HEK293 (cell line): ENCODE measurements around the gene UBALD2.
"Not testable (repeated sequence)": the region's sequence is repeated elsewhere in the genome, so short reads cannot be mapped to it uniquely, and the experiment has no call there.

Source experiments
- CTCF ChIA-PET: fragments of 350-600 bp; formaldehyde crosslinking; extraction: SDS; loops from one replicate; lab custom pipeline; 2021; ENCODE audit warnings: antibody characterized with exemption; lab: Yijun Ruan, JAX
- POLR2A ChIA-PET: fragments of 300-600 bp; formaldehyde crosslinking; extraction: SDS; loops from one replicate; lab custom pipeline; 2020; ENCODE audit warnings: antibody characterized with exemption, inconsistent platforms; lab: Yijun Ruan, JAX
- H3K27ac ChIP-seq: fragments of 200-500 bp; sonication (Bioruptor generic); 2 replicates; pipeline ENCODE4 v1.5.1; 2014; ENCODE audit warnings: low read depth, low read length, control low read depth, inconsistent platforms; ENCODE audit errors: extremely low read depth
- H3K36me3 ChIP-seq, 2 experiments: fragments of 200-500 bp in 1 of 2; sonication (Bioruptor generic) in 1 of 2; 1 replicate in 1 of 2; 2 replicates in 1 of 2; pipeline ENCODE4 v1.5.1; 2014 to 2017; ENCODE audit warnings: inconsistent platforms in 2 of 2, low read length in 2 of 2; ENCODE audit not compliant: control insufficient read depth in 2 of 2, insufficient read depth in 1 of 2
- H3K4me1 ChIP-seq: fragments of 200-500 bp; sonication (Bioruptor generic); 2 replicates; pipeline ENCODE4 v1.5.1; 2014; ENCODE audit warnings: mild to moderate bottlenecking, low read length, inconsistent platforms; ENCODE audit not compliant: control insufficient read depth, insufficient read depth
- H3K4me3 ChIP-seq: 2 replicates; pipeline ENCODE4 v1.5.1; 2011; ENCODE audit warnings: low read depth, mild to moderate bottlenecking, control low read depth, low read length, moderate library complexity
- H3K9me3 ChIP-seq: fragments of 200-500 bp; sonication (Bioruptor generic); 2 replicates; pipeline ENCODE4 v1.5.1; 2014; ENCODE audit warnings: low read depth, low read length, inconsistent platforms; ENCODE audit not compliant: control insufficient read depth, insufficient read depth
- OSR2 ChIP-seq: fragments of 450-650 bp; formaldehyde crosslinking; IDR thresholded peaks from 2 replicates; pipeline ENCODE4 v1.5.1; 2016; ENCODE audit warnings: missing biosample characterization, missing genetic modification characterization
- ZIC2 ChIP-seq: fragments of 450-650 bp; formaldehyde crosslinking; IDR thresholded peaks from 2 replicates; pipeline ENCODE4 v1.5.1; 2016; ENCODE audit warnings: missing biosample characterization, missing genetic modification characterization
- ZNF112 ChIP-seq: fragments of 450-650 bp; formaldehyde crosslinking; IDR thresholded peaks from 2 replicates; pipeline ENCODE4 v1.5.0; 2017; ENCODE audit warnings: missing biosample characterization, missing genetic modification characterization
- ZNF121 ChIP-seq: fragments of 450-650 bp; formaldehyde crosslinking; IDR thresholded peaks from 2 replicates; pipeline ENCODE4 v1.5.1; 2016; ENCODE audit warnings: missing biosample characterization, missing genetic modification characterization
- ZNF184 ChIP-seq: fragments of 450-650 bp; IDR thresholded peaks from 2 replicates; pipeline ENCODE4 v1.5.1; 2018; ENCODE audit warnings: missing biosample characterization, mild to moderate bottlenecking, missing genetic modification characterization
- ZNF223 ChIP-seq: fragments of 450-650 bp; formaldehyde crosslinking; IDR thresholded peaks from 2 replicates; pipeline ENCODE4 v1.5.1; 2016; ENCODE audit warnings: missing biosample characterization, missing genetic modification characterization
- ZNF302 ChIP-seq: fragments of 450-650 bp; formaldehyde crosslinking; IDR thresholded peaks from 2 replicates; pipeline ENCODE4 v1.5.1; 2016; ENCODE audit warnings: missing biosample characterization, missing genetic modification characterization, low read depth
- ZNF311 ChIP-seq: fragments of 450-650 bp; formaldehyde crosslinking; IDR thresholded peaks from 2 replicates; pipeline ENCODE4 v1.5.1; 2017; ENCODE audit warnings: missing biosample characterization, missing genetic modification characterization, borderline replicate concordance
- ZNF350 ChIP-seq: fragments of 450-650 bp; formaldehyde crosslinking; IDR thresholded peaks from 2 replicates; pipeline ENCODE4 v1.5.0; 2017; ENCODE audit warnings: missing biosample characterization, mild to moderate bottlenecking, missing genetic modification characterization
- ZNF366 ChIP-seq: fragments of 450-650 bp; formaldehyde crosslinking; conservative IDR thresholded peaks from 2 replicates; pipeline ENCODE4 v1.5.1; 2016; ENCODE audit warnings: missing biosample characterization, missing genetic modification characterization
- ZNF391 ChIP-seq: fragments of 450-650 bp; formaldehyde crosslinking; IDR thresholded peaks from 2 replicates; pipeline ENCODE4 v1.5.1; 2016; ENCODE audit warnings: low read depth, missing biosample characterization, missing genetic modification characterization, borderline replicate concordance
- ZNF394 ChIP-seq: fragments of 450-650 bp; formaldehyde crosslinking; IDR thresholded peaks from 2 replicates; pipeline ENCODE4 v1.5.1; 2016; ENCODE audit warnings: missing biosample characterization, missing genetic modification characterization, mild to moderate bottlenecking, moderate library complexity, borderline replicate concordance
- ZNF423 ChIP-seq: fragments of 450-650 bp; formaldehyde crosslinking; IDR thresholded peaks from 2 replicates; pipeline ENCODE4 v1.5.1; 2016; ENCODE audit warnings: missing biosample characterization, missing genetic modification characterization
- ZNF510 ChIP-seq: fragments of 450-650 bp; formaldehyde crosslinking; IDR thresholded peaks from 2 replicates; pipeline ENCODE4 v1.5.1; 2018; ENCODE audit warnings: mild to moderate bottlenecking, missing genetic modification characterization, missing biosample characterization; ENCODE audit not compliant: insufficient replicate concordance
- ZNF585B ChIP-seq: fragments of 450-650 bp; formaldehyde crosslinking; IDR thresholded peaks from 2 replicates; pipeline ENCODE4 v1.5.1; 2016; ENCODE audit warnings: missing biosample characterization, missing genetic modification characterization
- ZNF629 ChIP-seq: fragments of 450-650 bp; formaldehyde crosslinking; IDR thresholded peaks from 2 replicates; pipeline ENCODE4 v1.5.1; 2017; ENCODE audit warnings: missing biosample characterization, missing genetic modification characterization
- ZNF658 ChIP-seq: fragments of 450-650 bp; formaldehyde crosslinking; IDR thresholded peaks from 2 replicates; pipeline ENCODE4; 2016; ENCODE audit warnings: missing biosample characterization, missing genetic modification characterization
- ZNF701 ChIP-seq: fragments of 450-650 bp; formaldehyde crosslinking; IDR thresholded peaks from 2 replicates; pipeline ENCODE4 v1.5.1; 2016; ENCODE audit warnings: missing biosample characterization, missing genetic modification characterization
- ZNF785 ChIP-seq: fragments of 450-650 bp; formaldehyde crosslinking; IDR thresholded peaks from 2 replicates; pipeline ENCODE4 v1.5.1; 2016; ENCODE audit warnings: missing biosample characterization, missing genetic modification characterization
- TF ChIP-seq, protein P1 (sequence below): fragments of 450-650 bp; formaldehyde crosslinking; IDR thresholded peaks from 2 replicates; pipeline ENCODE4 v1.5.1; 2016; ENCODE audit warnings: missing biosample characterization, missing genetic modification characterization
- TF ChIP-seq, protein P2 (sequence below): fragments of 450-650 bp; formaldehyde crosslinking; IDR thresholded peaks from 2 replicates; pipeline ENCODE4 v1.5.1; 2017; ENCODE audit warnings: missing biosample characterization, missing genetic modification characterization
- TF ChIP-seq, protein P3 (sequence below): fragments of 450-650 bp; formaldehyde crosslinking; IDR thresholded peaks from 2 replicates; pipeline ENCODE4 v1.5.1; 2017; ENCODE audit warnings: missing biosample characterization, missing genetic modification characterization
- TF ChIP-seq, protein P4 (sequence below): fragments of 450-650 bp; formaldehyde crosslinking; IDR thresholded peaks from 2 replicates; pipeline ENCODE4 v1.5.1; 2016; ENCODE audit warnings: missing biosample characterization, missing genetic modification characterization

Gene UBALD2

DNA sequence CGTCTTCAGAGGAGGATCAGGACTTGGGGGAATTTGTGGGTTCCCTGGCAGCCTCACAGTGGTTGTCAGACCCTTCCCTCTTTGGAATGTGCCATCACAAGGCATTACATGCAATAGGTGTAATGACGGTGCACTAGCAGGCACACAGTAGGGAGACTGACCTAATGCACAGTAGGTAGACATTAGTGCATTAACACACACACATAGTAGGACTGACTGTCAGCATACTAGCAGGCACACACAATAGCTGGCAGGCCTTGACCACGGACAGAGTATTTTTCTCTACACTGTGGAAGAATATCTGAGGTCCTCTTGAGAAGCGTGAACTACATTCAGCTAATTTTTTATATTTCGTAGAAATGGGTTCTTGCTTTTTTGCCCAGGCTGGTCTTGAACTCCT, 10.9 kb upstream of the UBALD2 start (continued):
- TF ChIP-seq, protein P1, sequence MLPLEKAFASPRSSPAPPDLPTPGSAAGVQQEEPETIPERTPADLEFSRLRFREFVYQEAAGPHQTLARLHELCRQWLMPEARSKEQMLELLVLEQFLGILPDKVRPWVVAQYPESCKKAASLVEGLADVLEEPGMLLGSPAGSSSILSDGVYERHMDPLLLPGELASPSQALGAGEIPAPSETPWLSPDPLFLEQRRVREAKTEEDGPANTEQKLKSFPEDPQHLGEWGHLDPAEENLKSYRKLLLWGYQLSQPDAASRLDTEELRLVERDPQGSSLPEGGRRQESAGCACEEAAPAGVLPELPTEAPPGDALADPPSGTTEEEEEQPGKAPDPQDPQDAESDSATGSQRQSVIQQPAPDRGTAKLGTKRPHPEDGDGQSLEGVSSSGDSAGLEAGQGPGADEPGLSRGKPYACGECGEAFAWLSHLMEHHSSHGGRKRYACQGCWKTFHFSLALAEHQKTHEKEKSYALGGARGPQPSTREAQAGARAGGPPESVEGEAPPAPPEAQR (tag by site-specific recombination), result no peak
- TF ChIP-seq ZNF350 (tag by site-specific recombination), result no peak
- no peak for TF ChIP-seq ZNF366 (tag by site-specific recombination)
- TF ChIP-seq, all 188 proteins: peak for 0

DNA sequence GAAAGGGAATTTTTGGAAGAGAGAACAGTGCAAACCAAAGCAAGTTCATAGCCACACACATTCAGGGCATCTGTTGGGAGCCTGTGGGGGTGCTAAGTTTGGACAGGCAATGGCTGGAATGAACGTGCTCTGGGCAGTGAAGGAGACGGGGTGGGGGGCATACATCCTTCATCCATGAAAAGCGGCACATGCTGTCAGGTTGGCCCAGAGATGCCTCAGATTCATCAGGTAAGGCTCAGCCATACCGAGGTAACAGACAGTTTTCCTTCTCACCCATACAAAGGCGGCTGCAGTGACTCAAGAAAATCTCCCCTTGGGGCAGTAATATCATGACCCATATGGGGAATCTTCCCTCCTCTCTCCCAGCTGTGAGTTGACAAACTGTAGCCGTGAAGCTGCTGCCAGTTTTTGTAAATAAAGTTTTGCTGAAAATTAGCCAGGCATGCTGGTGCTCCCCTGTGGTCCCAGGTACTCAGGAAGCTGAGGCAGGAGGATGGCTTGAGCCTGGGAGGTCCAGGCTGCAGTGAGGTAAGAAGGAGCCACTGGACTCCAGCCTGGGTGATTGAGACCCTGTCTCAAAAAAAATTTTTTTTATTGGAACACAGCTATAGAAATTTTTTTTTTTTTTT, 9.2 kb upstream of the UBALD2 start:
- no peaks in the 10 kb centered on the region for H3K36me3 ChIP-seq
- H3K9me3 ChIP-seq, result no peaks in the 10 kb centered on the region
- TF ChIP-seq OSR2 (tag by site-specific recombination) (no peak), ZNF658 (no peak), ZNF701 (tag by site-specific recombination) (no peak), ZNF302 (tag by site-specific recombination) (no peak), ZNF629 (tag by site-specific recombination) (no peak), ZNF311 (no peak), ZNF184 (tag by site-specific recombination) (no peak), ZNF585B (tag by site-specific recombination) (no peak), ZNF391 (tag by site-specific recombination) (no peak), ZNF121 (no peak)
- TF ChIP-seq, protein P2, sequence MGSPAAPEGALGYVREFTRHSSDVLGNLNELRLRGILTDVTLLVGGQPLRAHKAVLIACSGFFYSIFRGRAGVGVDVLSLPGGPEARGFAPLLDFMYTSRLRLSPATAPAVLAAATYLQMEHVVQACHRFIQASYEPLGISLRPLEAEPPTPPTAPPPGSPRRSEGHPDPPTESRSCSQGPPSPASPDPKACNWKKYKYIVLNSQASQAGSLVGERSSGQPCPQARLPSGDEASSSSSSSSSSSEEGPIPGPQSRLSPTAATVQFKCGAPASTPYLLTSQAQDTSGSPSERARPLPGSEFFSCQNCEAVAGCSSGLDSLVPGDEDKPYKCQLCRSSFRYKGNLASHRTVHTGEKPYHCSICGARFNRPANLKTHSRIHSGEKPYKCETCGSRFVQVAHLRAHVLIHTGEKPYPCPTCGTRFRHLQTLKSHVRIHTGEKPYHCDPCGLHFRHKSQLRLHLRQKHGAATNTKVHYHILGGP (tag by site-specific recombination), result no peak
- TF ChIP-seq, protein P3, sequence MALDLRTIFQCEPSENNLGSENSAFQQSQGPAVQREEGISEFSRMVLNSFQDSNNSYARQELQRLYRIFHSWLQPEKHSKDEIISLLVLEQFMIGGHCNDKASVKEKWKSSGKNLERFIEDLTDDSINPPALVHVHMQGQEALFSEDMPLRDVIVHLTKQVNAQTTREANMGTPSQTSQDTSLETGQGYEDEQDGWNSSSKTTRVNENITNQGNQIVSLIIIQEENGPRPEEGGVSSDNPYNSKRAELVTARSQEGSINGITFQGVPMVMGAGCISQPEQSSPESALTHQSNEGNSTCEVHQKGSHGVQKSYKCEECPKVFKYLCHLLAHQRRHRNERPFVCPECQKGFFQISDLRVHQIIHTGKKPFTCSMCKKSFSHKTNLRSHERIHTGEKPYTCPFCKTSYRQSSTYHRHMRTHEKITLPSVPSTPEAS (tag by site-specific recombination), result no peak
- no peak overlapping the region for H3K27ac ChIP-seq
- no peak overlapping the region for H3K4me3 ChIP-seq
- ChIA-PET CTCF (no interaction called here), POLR2A (interaction anchor here (0.5 to 1.5 kb wide), 3 partner anchors 9 to 321 kb away, joined by 3 to 9 read pairs (median 5); partner anchors contain the start of gene UBALD2)
- H3K4me1 ChIP-seq, result no peaks in the 10 kb centered on the region

DNA sequence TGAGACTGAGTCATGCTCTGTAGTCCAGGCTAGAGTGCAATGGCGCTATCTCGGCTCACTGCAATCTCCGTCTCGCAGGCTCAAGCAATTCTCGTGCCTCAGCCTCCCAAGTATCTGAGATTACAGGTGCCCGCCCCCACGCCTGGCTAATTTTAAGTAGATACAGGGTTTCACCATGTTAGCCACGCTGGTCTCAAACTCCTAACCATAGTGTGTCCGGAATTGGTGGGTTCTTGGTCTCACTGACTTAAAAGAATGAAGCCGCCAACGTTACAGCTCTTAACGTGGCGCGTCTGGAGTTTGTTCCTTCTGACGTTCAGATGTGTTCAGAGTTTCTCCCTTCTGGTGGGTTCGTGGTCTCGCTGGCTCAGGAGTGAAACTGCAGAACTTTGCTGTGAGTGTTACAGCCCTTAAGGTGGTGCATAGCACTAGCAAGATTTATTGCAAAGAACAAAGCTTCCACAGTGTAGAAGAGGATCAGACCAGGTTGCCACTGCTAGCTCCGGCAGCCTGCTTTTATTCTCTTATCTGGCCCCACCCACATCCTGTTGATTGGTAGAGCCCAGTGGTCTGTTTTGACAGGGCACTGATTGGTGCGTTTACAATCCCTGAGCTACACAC, 8.6 kb upstream of the UBALD2 start:
- ChIA-PET POLR2A (interaction anchor here (0.5 to 1.5 kb wide), 3 partner anchors 8 to 322 kb away, joined by 3 to 9 read pairs (median 5); partner anchors contain the start of gene UBALD2), CTCF (interaction anchor here (0.5 kb wide), 1 partner anchor 93 kb away, joined by 3 read pairs; no protein-coding TSS in a partner anchor)
- H3K9me3 ChIP-seq, H3K4me3 ChIP-seq, H3K27ac ChIP-seq, H3K4me1 ChIP-seq, H3K36me3 ChIP-seq: not testable (repeated sequence)

DNA sequence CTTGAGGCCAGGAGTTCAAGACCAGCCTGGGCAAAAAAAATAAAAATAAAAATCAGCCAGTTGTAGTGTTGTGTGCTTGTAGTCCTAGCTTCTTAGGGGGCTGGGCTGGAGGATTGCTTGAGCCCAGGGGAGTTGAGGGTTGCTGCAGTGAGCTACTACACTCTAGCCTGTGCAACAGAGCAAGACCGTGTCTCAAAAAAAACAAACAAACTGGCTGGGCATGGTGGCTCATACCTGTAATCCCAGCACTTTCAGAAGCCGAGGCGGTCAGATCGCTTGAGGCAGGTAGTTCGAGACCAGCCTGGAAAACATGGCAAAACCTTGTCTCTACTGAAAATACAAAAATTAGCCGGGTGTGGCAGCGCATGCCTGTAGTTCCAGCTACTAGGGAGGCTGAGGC, 4.9 kb upstream of the UBALD2 start:
- CTCF ChIA-PET, result interaction anchor here (0.6 to 6.4 kb wide), 5 partner anchors 12 to 240 kb away, joined by 3 to 47 read pairs (median 3); no protein-coding TSS in a partner anchor
- POLR2A ChIA-PET, result no interaction called here
- Histone ChIP-seq H3K4me3 (no peak overlapping the region), H3K27ac (no peak overlapping the region), H3K9me3 (no peaks in the 10 kb centered on the region), H3K36me3 (no peaks in the 10 kb centered on the region), H3K4me1 (no peaks in the 10 kb centered on the region)
- no peak for TF ChIP-seq ZIC2 (tag by site-specific recombination)
- TF ChIP-seq ZNF112, result no peak
- TF ChIP-seq ZNF785 (tag by site-specific recombination), result no peak
- TF ChIP-seq, protein P4, sequence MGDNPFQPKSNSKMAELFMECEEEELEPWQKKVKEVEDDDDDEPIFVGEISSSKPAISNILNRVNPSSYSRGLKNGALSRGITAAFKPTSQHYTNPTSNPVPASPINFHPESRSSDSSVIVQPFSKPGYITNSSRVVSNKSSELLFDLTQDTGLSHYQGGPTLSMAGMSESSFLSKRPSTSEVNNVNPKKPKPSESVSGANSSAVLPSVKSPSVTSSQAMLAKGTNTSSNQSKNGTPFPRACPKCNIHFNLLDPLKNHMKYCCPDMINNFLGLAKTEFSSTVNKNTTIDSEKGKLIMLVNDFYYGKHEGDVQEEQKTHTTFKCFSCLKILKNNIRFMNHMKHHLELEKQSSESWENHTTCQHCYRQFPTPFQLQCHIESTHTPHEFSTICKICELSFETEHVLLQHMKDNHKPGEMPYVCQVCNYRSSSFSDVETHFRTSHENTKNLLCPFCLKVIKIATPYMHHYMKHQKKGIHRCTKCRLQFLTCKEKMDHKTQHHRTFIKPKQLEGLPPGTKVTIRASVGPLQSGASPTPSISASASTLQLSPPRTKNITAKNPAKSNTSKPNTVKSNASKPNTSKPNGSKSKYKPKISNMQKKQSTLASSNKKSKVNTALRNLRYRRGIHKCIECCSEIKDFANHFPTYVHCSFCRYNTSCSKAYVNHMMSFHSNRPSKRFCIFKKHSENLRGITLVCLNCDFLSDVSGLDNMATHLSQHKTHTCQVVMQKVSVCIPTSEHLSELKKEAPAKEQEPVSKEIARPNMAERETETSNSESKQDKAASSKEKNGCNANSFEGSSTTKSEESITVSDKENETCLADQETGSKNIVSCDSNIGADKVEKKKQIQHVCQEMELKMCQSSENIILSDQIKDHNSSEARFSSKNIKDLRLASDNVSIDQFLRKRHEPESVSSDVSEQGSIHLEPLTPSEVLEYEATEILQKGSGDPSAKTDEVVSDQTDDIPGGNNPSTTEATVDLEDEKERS (tag by site-specific recombination), result no peak
- no peak for TF ChIP-seq ZNF394
- TF ChIP-seq ZNF223 (tag by site-specific recombination), result no peak
- no peak for TF ChIP-seq ZNF423 (tag by site-specific recombination)
- TF ChIP-seq ZNF510 (tag by site-specific recombination), result no peak
